Globus pallidus (tissue), 1 donor: Measurements from ENCODE around the gene EFCAB6.
A peak's percentile ranks its signal among the peaks of the same experiment; 100 is the strongest.

Experiments
- DNase-seq: peaks from one replicate; pipeline ENCODE4 v3.0.0-alpha.2; 2015; ENCODE audit warnings: low spot score

EFCAB6 gene

GRCh38 chr22:43818981-43819380 lies 6.9 kb upstream of the EFCAB6 start:
- no peak for DNase-seq

DNA sequence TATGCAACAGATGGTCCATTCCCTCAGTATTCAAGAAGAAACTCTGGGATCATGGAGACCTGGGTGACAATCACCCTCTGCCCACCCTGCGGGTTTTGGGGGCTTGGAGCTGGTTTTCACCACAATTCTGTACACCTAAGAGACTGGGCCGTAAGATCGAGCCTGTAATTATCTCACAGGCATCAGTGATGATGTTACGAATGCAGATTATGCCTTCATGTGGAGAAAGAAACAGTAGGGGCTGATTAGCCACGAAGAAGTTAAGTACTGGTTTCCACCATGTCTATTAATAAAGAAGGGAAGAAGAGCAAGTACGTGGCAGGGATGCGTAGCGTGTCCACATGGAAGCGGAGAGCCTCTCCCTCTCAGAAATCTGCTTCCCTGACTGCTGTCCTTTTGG lies 5.3 kb upstream of the EFCAB6 start:
- no peak for DNase-seq

GRCh38 chr22:43814264-43814663 lies 2.2 kb upstream of the EFCAB6 start:
- no peak for DNase-seq

GRCh38 chr22:43812890-43813289 lies 785 bp upstream of the EFCAB6 start:
- DNase-seq = no peak

- DNase-seq = no peak
These were observed 342 bp downstream of the EFCAB6 start for GRCh38 chr22:43811777-43812148.

- no peak for DNase-seq
These were observed 9.1 kb downstream of the EFCAB6 start for GRCh38 chr22:43802897-43803495.

DNA sequence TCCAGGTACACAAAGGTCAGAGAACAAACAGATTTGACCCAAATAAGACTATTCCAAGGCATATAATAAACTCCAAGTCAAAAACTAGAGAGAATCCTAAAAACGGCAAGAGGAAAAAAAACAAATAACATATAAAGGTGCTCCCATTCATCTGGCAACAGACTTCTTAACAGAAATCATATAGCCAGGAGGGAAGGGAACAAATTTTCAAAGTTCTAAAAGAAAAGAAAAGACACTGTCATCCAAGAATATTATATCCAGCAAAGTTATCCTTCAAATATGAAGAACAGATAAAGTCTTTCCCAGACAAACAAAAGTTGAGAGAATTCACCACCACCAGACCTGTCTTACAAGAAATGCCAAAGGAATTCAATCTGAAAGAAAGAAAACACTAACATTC lies 11.1 kb downstream of the EFCAB6 start:
- no peak for DNase-seq

GRCh38 chr22:43798492-43798891 lies 13.6 kb downstream of the EFCAB6 start:
- DNase-seq = no peak

DNA sequence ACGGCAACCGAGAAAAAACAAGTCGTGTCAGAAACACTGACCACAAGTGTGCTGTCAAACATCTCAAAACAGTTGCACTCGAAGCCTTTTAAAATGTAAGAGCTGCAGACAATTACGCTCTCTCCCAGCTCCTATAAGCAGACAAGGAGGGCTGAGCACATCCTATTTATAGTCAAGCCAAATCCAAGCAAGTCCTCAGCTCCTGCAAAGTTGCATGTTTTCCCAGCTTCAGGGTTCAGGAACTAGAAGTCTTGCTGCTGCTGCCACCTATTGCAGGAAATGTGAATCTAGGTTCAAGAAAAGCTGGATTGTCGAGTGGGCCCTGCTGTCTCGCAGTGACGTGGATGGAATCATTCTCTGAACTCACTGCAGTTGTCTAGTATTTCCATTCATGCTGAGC lies 15.5 kb downstream of the EFCAB6 start:
- DNase-seq = peak; percentile 37

DNA sequence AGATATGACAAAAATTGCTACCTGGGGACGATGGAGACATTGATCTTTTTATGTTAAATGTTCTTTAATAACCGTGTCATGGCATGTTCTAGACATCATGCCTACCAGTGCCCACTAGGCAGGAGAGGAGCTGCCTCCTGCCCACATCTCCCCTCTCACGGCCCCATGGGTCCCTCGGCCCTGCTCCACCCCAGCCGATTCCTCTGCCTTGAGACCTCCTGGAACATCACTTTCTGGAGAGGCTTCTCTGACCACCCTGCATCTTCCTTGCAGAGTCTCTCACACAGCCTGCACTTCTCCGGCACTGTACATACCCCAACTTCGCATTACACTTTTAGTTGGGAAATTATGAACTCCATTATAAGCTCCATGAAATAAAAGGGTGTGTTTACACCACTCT lies 16.8 kb downstream of the EFCAB6 start:
- no peak for DNase-seq

DNA sequence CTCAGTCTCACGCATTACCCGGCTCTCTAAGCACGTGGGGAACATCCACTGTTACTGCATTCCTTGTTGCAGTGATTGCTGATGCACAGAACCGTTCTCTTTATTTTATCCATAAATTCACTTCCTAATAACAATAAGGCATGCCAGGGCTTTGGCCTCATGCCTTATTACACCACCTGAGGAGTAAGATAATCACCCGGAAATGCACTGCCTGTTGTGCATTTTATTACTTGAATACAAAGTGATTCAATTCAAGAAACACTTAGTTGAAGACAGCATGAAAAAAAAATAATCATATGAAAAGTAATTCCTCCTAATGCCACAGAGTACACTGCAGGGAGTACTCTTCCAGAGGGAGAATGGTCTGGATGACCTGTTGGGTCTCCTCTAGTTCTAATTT lies 19.2 kb downstream of the EFCAB6 start:
- DNase-seq = no peak

DNA sequence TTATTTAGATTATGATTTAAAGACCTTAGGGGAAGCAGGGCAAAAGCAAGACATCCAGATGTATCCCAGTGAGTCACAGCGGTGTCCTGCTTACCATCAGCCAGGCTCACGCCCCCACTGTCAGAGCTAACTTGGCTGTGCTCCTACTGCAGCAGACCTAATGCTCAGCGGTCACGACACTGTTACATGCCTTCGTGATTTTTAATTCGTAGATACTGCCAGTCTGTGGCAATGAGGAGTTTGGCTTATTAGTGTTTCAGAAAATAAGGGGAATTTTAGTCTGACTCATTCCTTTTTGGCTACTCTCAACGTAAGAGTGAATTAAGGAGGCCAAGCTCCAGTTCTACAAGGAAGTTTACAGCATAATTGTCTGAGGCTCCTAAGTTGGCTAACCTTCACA lies 22.7 kb downstream of the EFCAB6 start:
- DNase-seq = no peak

GRCh38 chr22:43783777-43784176 lies 28.3 kb downstream of the EFCAB6 start:
- no peak for DNase-seq

DNA sequence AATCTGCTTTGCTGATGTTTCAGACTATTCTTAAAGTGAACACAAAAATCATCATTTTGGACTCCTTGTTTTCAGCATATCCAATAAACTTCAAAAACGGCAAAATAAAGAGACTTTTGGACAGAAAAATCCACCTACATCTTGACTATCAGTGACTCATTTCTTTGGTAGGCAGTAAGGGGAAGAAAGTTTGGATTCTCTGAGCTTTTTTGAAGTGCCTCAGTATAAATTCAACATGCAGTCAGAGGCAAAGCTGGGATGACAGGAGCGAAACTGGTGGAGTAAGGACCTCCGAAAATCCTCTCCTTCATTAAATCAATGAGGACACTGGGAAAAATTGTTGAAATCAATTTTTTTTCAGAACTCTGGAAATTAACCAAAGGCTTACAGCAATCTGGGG lies 29.7 kb downstream of the EFCAB6 start:
- no peak for DNase-seq

- no peak for DNase-seq
These were observed 34.8 kb downstream of the EFCAB6 start for GRCh38 chr22:43777286-43777685.

GRCh38 chr22:43776081-43776670 lies 35.9 kb downstream of the EFCAB6 start:
- DNase-seq = no peak

DNA sequence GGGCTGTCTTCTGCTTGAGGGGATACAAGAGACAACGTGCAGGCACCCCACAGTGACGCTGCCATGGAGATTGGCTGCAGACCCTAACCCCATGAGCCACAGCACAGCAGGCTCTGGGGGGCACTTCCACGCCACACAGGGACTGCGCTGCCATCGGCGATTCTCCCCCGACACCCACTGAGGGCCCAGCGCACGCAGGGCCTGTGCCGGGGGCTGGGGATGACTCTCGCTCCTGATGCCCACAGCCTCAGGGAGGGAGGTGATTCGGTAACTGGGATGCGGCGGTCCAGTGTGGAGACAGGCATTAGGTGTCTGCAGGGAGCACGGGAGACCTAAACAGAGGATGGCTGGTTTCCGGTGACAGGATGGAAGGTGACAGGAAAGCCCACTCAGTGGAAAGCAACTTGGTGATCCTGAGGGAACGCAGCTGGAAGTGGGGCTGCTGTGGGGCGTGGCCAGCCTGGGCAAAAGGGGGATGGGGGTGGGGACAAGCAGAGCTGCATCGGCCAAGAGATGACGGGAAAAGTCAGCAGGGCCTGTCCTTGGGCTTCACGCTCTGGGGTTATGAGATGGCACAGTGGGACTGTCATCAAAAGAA lies 37.7 kb downstream of the EFCAB6 start:
- no peak for DNase-seq

GRCh38 chr22:43772831-43773230 lies 39.3 kb downstream of the EFCAB6 start:
- no peak for DNase-seq

DNA sequence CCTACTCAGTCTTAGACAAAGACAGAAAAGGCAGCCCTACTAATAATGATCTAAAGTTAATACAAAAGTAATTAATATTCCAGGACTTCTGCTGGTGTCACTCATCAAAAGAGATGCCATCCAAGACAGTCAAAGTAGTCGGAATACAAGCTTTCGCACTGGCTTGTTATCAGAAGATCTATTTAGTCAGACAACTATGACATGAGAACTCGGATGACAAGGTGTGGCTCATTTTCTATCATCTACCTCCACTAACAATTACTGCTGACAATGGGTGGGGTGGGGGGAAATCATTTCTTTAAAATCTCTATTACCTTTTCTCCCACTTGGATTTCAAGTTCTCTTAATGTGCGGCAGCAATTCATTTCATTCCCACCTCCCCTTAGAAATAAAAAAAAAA lies 56.7 kb downstream of the EFCAB6 start:
- DNase-seq = no peak

- no peak for DNase-seq
These were observed 57.1 kb downstream of the EFCAB6 start for GRCh38 chr22:43755011-43755410.

GRCh38 chr22:43754176-43754575 lies 57.9 kb downstream of the EFCAB6 start:
- no peak for DNase-seq

- DNase-seq = no peak
These were observed 58.4 kb downstream of the EFCAB6 start for GRCh38 chr22:43753688-43754087.

DNA sequence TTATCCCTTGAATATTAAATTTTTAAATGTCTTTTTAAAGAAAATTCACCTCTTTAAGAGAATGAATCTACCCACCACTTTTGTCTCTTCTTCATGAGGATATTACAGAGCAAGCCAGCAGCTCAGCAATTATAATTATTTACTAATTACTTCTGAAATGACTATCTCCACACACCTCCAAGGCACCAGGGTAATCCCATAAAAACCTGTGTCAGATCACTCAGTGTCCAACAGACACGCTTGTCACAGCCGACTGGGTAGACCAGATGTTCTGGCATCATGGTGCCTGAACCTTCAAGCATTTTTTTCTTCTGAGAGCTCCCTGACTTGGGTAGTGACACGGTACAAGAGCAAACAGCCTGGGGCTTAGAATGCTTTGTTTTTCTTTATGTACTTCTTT lies 61.4 kb downstream of the EFCAB6 start:
- no peak for DNase-seq

- DNase-seq = no peak
These were observed 62.6 kb downstream of the EFCAB6 start for GRCh38 chr22:43749473-43749872.
